HEK293T (cell line): Measurements from ENCODE around the gene C2orf15.

ENCODE experiments used
- CTCF ChIA-PET: fragments of 350-600 bp; formaldehyde crosslinking; extraction: SDS; loops from one replicate; lab custom pipeline; 2021; ENCODE audit warnings: antibody characterized with exemption, inconsistent platforms; lab: Yijun Ruan, JAX
- POLR2A ChIA-PET: fragments of 350-600 bp; formaldehyde crosslinking; extraction: SDS; loops from one replicate; lab custom pipeline; 2020; ENCODE audit warnings: antibody characterized with exemption, inconsistent platforms; lab: Yijun Ruan, JAX
- DNase-seq: peaks from one replicate; pipeline ENCODE4 v3.0.0; 2012; ENCODE audit warnings: mixed read lengths; ENCODE audit errors: extremely low spot score
- ARNT ChIP-seq: fragments of 450-650 bp; IDR thresholded peaks from 2 replicates; pipeline ENCODE4 v1.6.1; 2017; ENCODE audit warnings: mild to moderate bottlenecking
- BHLHE40 ChIP-seq: fragments of 450-650 bp; IDR thresholded peaks from 2 replicates; pipeline ENCODE4 v1.6.1; 2016; ENCODE audit warnings: mild to moderate bottlenecking, moderate library complexity, borderline replicate concordance
- CTBP1 ChIP-seq: fragments of 450-650 bp; IDR thresholded peaks from 2 replicates; pipeline ENCODE4 v1.6.1; 2016; ENCODE audit warnings: borderline replicate concordance
- ELF4 ChIP-seq: fragments of 450-650 bp; IDR thresholded peaks from 2 replicates; pipeline ENCODE4 v1.6.1; 2017; ENCODE audit warnings: antibody characterized with exemption
- FOXA1 ChIP-seq: fragments of 450-650 bp; IDR thresholded peaks from 2 replicates; pipeline ENCODE4 v1.6.1; 2016; ENCODE audit warnings: mild to moderate bottlenecking
- FOXK2 ChIP-seq: fragments of 450-650 bp; IDR thresholded peaks from 2 replicates; pipeline ENCODE4 v1.6.1; 2016; ENCODE audit warnings: mild to moderate bottlenecking
- FOXM1 ChIP-seq: fragments of 450-650 bp; IDR thresholded peaks from 2 replicates; pipeline ENCODE4 v1.6.1; 2017; ENCODE audit warnings: mild to moderate bottlenecking, borderline replicate concordance
- HDGF ChIP-seq: fragments of 450-650 bp; IDR thresholded peaks from 2 replicates; pipeline ENCODE4 v1.6.1; 2017; ENCODE audit warnings: antibody characterized with exemption, borderline replicate concordance
- L3MBTL2 ChIP-seq: fragments of 450-650 bp; conservative IDR thresholded peaks from 2 replicates; pipeline ENCODE4 v1.6.1; 2016; ENCODE audit warnings: mild to moderate bottlenecking
- LEF1 ChIP-seq: fragments of 450-650 bp; IDR thresholded peaks from 2 replicates; pipeline ENCODE4 v1.6.1; 2017; ENCODE audit warnings: mild to moderate bottlenecking, borderline replicate concordance
- NFRKB ChIP-seq: fragments of 450-650 bp; IDR thresholded peaks from 2 replicates; pipeline ENCODE4 v1.6.1; 2016; ENCODE audit warnings: mild to moderate bottlenecking, moderate library complexity
- PKNOX1 ChIP-seq: fragments of 450-650 bp; IDR thresholded peaks from 2 replicates; pipeline ENCODE4 v1.6.1; 2016
- SP1 ChIP-seq: fragments of 450-650 bp; IDR thresholded peaks from 2 replicates; pipeline ENCODE4 v1.6.1; 2017
- SUZ12 ChIP-seq: fragments of 450-650 bp; IDR thresholded peaks from 2 replicates; pipeline ENCODE4 v1.6.1; 2016; ENCODE audit warnings: mild to moderate bottlenecking
- TARDBP ChIP-seq: fragments of 450-650 bp; IDR thresholded peaks from 2 replicates; pipeline ENCODE4 v1.6.1; 2016
- ZNF384 ChIP-seq: fragments of 450-650 bp; IDR thresholded peaks from 2 replicates; pipeline ENCODE4 v1.6.1; 2016

The C2orf15 gene

GRCh38 chr2:99140056-99140859 is 1.2 kb upstream of the C2orf15 start:
- no peak for DNase-seq
- TF ChIP-seq SP1 = no peak
- CTCF ChIA-PET = interaction anchor here (0.5 to 1.2 kb wide), 3 partner anchors 14 to 792 kb away, joined by 3 to 4 read pairs (median 4); partner anchors contain the start of genes LIPT1 and TSGA10
- POLR2A ChIA-PET = interaction anchor here (0.7 to 4.9 kb wide), 9 partner anchors 8 to 1103 kb away, joined by 3 to 77 read pairs (median 6); partner anchors contain the start of genes CRACDL, LIPT1, MITD1 and MRPL30

GRCh38 chr2:99140860-99141109 is 722 bp upstream of the C2orf15 start:
- no peak for DNase-seq
- POLR2A ChIA-PET = interaction anchor here (0.7 to 4.9 kb wide), 10 partner anchors 9 to 1104 kb away, joined by 3 to 77 read pairs (median 5); partner anchors contain the start of genes CRACDL, LIPT1, MITD1 and MRPL30
- CTCF ChIA-PET = interaction anchor here (0.7 to 1.2 kb wide), 2 partner anchors 14 to 793 kb away, joined by 3 to 4 read pairs; partner anchors contain the start of genes LIPT1 and TSGA10
- TF ChIP-seq HDGF = no peak
- peak; percentile 61 for TF ChIP-seq L3MBTL2

- no peak for TF ChIP-seq HDGF
- TF ChIP-seq L3MBTL2 = no peak
- TF ChIP-seq LEF1 = no peak
- TF ChIP-seq PKNOX1 = no peak
- no peak for TF ChIP-seq ARNT
- no peak for TF ChIP-seq FOXK2
- no peak for TF ChIP-seq SP1
- no peak for TF ChIP-seq FOXA1
- no peak for TF ChIP-seq ELF4
- TF ChIP-seq FOXM1 = no peak
- TF ChIP-seq SUZ12 = no peak
- no peak for TF ChIP-seq NFRKB
- no peak for TF ChIP-seq ZNF384
- no peak for TF ChIP-seq TARDBP
- no peak for TF ChIP-seq BHLHE40
- TF ChIP-seq CTBP1 = no peak
- ChIA-PET CTCF (no interaction called here), POLR2A (no interaction called here)
- no peak for DNase-seq
Measured at GRCh38 chr2:99150706-99151105, 9.2 kb downstream of the C2orf15 start.

- POLR2A ChIA-PET = interaction anchor here (5.6 kb wide), 1 partner anchor 10 kb away, joined by 77 read pairs; the partner anchor contains the start of gene C2orf15
Measured at GRCh38 chr2:99152199-99152895, 10.8 kb downstream of the C2orf15 start.

GRCh38 chr2:99153921-99154604 is 12.6 kb downstream of the C2orf15 start:
- DNase-seq = no peak
- TF ChIP-seq FOXK2 = no peak
- TF ChIP-seq HDGF = no peak
- TF ChIP-seq L3MBTL2 = no peak
- no peak for TF ChIP-seq FOXM1
- TF ChIP-seq ARNT = no peak
- no peak for TF ChIP-seq SUZ12
- TF ChIP-seq CTBP1 = no peak
- TF ChIP-seq SP1 = no peak
- TF ChIP-seq ELF4 = no peak
- no peak for TF ChIP-seq BHLHE40
- TF ChIP-seq PKNOX1 = no peak
- TF ChIP-seq NFRKB = no peak
- TF ChIP-seq FOXA1 = no peak
- TF ChIP-seq ZNF384 = no peak
- TF ChIP-seq TARDBP = no peak
- no peak for TF ChIP-seq LEF1
- CTCF ChIA-PET = interaction anchor here (0.6 to 1.5 kb wide), 2 partner anchors 13 to 258 kb away, joined by 3 to 6 read pairs; no protein-coding TSS in a partner anchor
- POLR2A ChIA-PET = interaction anchor here (0.9 to 5.6 kb wide), 11 partner anchors 8 to 188 kb away, joined by 3 to 77 read pairs (median 5); partner anchors contain the start of genes C2orf15, EIF5B, MITD1 and MRPL30

More at GRCh38 chr2:99152199-99152895, 10.8 kb downstream of the C2orf15 start:
- no peak for DNase-seq
- TF ChIP-seq ELF4 = no peak
- no peak for TF ChIP-seq SP1
- peak; percentile 22; the same call in 1 of the 2 replicates for TF ChIP-seq PKNOX1
- CTCF ChIA-PET = no interaction called here
